Esophagus muscularis mucosa (tissue), 4 donors: ENCODE measurements around the gene KIZ. TPM values are rescaled to one million over a fixed set of nuclear protein-coding genes. Genes with fewer than 3 reads are reported as not detected.

ENCODE experiments used
- DNase-seq: peaks from one replicate; pipeline ENCODE4 v3.0.0-alpha.2; 2017; ENCODE audit errors: extremely low spot score
- H3K27ac ChIP-seq, 4 donors: fragments of 200-600 bp; sonication (generic); replicated peaks in 1 of 4; 1 replicate in 3 of 4; 2 replicates in 1 of 4; pipeline ENCODE4 v1.5.1; 2016 to 2019; ENCODE audit warnings: mild to moderate bottlenecking in 1 of 4
- H3K27me3 ChIP-seq, 4 donors: fragments of 200-600 bp; sonication (generic); one replicate each; pipeline versions ENCODE4 v1.5.1 to v1.6.0; 2016 to 2019
- H3K36me3 ChIP-seq, 4 donors: fragments of 200-600 bp; sonication (generic); one replicate each; pipeline ENCODE4 v1.5.1; 2016 to 2019
- H3K4me1 ChIP-seq, 4 donors: fragments of 200-600 bp; sonication (generic); one replicate each; pipeline ENCODE4 v1.5.1; 2016 to 2019
- H3K4me3 ChIP-seq, 4 donors: fragments of 200-600 bp; sonication (generic); 1 replicate in 2 of 4; 2 replicates in 2 of 4; pipeline ENCODE4 v1.5.1; 2016 to 2019; ENCODE audit warnings: mild to moderate bottlenecking in 4 of 4, moderate library complexity in 1 of 4
- H3K9me3 ChIP-seq, 4 donors: fragments of 200-600 bp; sonication (generic); 1 replicate in 3 of 4; 2 replicates in 1 of 4; pipeline ENCODE4 v1.5.1; 2016 to 2019
- CTCF ChIP-seq, 3 experiments: fragments of 200-600 bp in 2 of 3; fragments of 450-650 bp in 1 of 3; sonication (generic) in 2 of 3; IDR thresholded peaks; one replicate each; pipeline ENCODE4 v1.5.1; 2017 to 2019; ENCODE audit warnings: antibody characterized with exemption in 3 of 3, mild to moderate bottlenecking in 2 of 3, moderate library complexity in 1 of 3
- EP300 ChIP-seq: sonication (generic); formaldehyde crosslinking; IDR thresholded peaks from one replicate; pipeline ENCODE4 v1.6.1; 2017; ENCODE audit warnings: antibody characterized with exemption
- POLR2A ChIP-seq: fragments of 450-650 bp; IDR thresholded peaks from one replicate; pipeline ENCODE4 v1.6.1; 2017; ENCODE audit warnings: antibody characterized with exemption, moderate library complexity, mild to moderate bottlenecking, low read depth
- POLR2AphosphoS5 ChIP-seq, 2 donors: sonication (generic); formaldehyde crosslinking; IDR thresholded peaks; one replicate each; pipeline ENCODE4 v1.6.1; 2017; ENCODE audit warnings: antibody characterized with exemption in 2 of 2
- WGBS: methylation state at CpG from one replicate; pipeline ENCODE4 v1.1.5; 2018; 5-methylcytosine and 5-hydroxymethylcytosine counted together
- intact Hi-C: fragments of 100-400 bp; cut with DNase I; formaldehyde crosslinking; loops from one replicate; pipeline ENCODE4 v1.15.1; 2023
- total RNA-seq, 4 donors: library from RNA; depleted of rRNA; stranded (reverse); fragments of >200 nt; gene quantifications; one replicate each; pipeline versions ENCODE4 v1.1.0 to v1.2.1, GENCODE V29; 2016

Gene KIZ
- total RNA-seq, 4 donors from 2014 or later, result 17.2 to 32.0 (median 25.6) TPM

GRCh38 chr20:21087862-21088540 lies 37.9 kb upstream of the KIZ start:
- intact Hi-C loops, result no loop called here
- H3K9me3 ChIP-seq, result no peaks in the 10 kb centered on the region
- H3K4me3 ChIP-seq, result no peak overlapping the region
- no peak overlapping the region for H3K27ac ChIP-seq
- H3K36me3 ChIP-seq, result no peaks in the 10 kb centered on the region
- peaks cover 0 to 58% (median 10%) of the 10 kb centered on the region in 4 donors for H3K27me3 ChIP-seq
- WGBS, result 81% methylated on average over 9 of the region's 9 CpGs
- TF ChIP-seq EP300 (no peak), CTCF (IDR thresholded peaks at IDR 0.05) (no peak), POLR2AphosphoS5 (IDR thresholded peaks at IDR 0.05) (no peak), POLR2A (no peak)
- no peaks in the 10 kb centered on the region for H3K4me1 ChIP-seq
- no peak for DNase-seq

GRCh38 chr20:21089391-21089790 lies 36.5 kb upstream of the KIZ start:
- no peak for TF ChIP-seq EP300
- no peak for TF ChIP-seq POLR2A
- TF ChIP-seq CTCF (IDR thresholded peaks at IDR 0.05), result no peak
- no peak for TF ChIP-seq POLR2AphosphoS5 (IDR thresholded peaks at IDR 0.05)
- Histone ChIP-seq H3K9me3 (no peaks in the 10 kb centered on the region), H3K4me3 (no peak overlapping the region), H3K27ac (no peak overlapping the region), H3K36me3 (no peaks in the 10 kb centered on the region), H3K27me3 (peaks cover 0 to 58% (median 10%) of the 10 kb centered on the region in 4 donors), H3K4me1 (no peaks in the 10 kb centered on the region)
- intact Hi-C loops, result no loop called here
- 42% methylated on average over 8 of the region's 8 CpGs for WGBS
- DNase-seq, result peak; percentile 19

GRCh38 chr20:21090111-21090618 lies 35.7 kb upstream of the KIZ start:
- Histone ChIP-seq H3K4me3 (no peak overlapping the region), H3K4me1 (no peaks in the 10 kb centered on the region), H3K27me3 (peaks cover 0 to 59% (median 10%) of the 10 kb centered on the region in 4 donors), H3K27ac (no peak overlapping the region), H3K36me3 (no peaks in the 10 kb centered on the region), H3K9me3 (no peaks in the 10 kb centered on the region)
- TF ChIP-seq POLR2AphosphoS5 (IDR thresholded peaks at IDR 0.05) (no peak), EP300 (no peak), POLR2A (no peak), CTCF (IDR thresholded peaks at IDR 0.05) (no peak)
- intact Hi-C loops, result no loop called here
- peak; percentile 24 for DNase-seq
- 46% methylated on average over 12 of the region's 14 CpGs for WGBS

- no peak for TF ChIP-seq CTCF (IDR thresholded peaks at IDR 0.05)
- no peak for TF ChIP-seq POLR2AphosphoS5 (IDR thresholded peaks at IDR 0.05)
- TF ChIP-seq POLR2A, result no peak
- TF ChIP-seq EP300, result no peak
- intact Hi-C loops, result no loop called here
- Histone ChIP-seq H3K27ac (no peak overlapping the region), H3K27me3 (peaks cover 0 to 59% (median 10%) of the 10 kb centered on the region in 4 donors), H3K36me3 (no peaks in the 10 kb centered on the region), H3K4me3 (no peak overlapping the region), H3K4me1 (no peaks in the 10 kb centered on the region), H3K9me3 (no peaks in the 10 kb centered on the region)
- peak; percentile 80 for DNase-seq
- WGBS, result 81% methylated on average over 9 of the region's 11 CpGs
These were observed 35.2 kb upstream of the KIZ start for GRCh38 chr20:21090721-21091120.
